ENCODE results near the gene AOPEP.

AOPEP gene

GRCh38 chr9:94985649-94986048 is 259.1 kb downstream of the AOPEP start:
- Histone ChIP-seq H3K27me3 (replicated peaks) (no peaks in the 10 kb centered on the region), H3K36me3 (replicated peaks) (no peaks in the 10 kb centered on the region), H3K27ac (no peak overlapping the region), H3K4me3 (ENCODE audit: low read depth, low read length) (no peak overlapping the region)
- in situ Hi-C loops (cut with HindIII; ENCODE audit: low pct_ligation_motif_present, low sequenced_read_pairs) = no loop called here
- DNase-seq = no peak
- no peak for TF ChIP-seq CTCF (IDR thresholded peaks at IDR 0.05; ENCODE audit: low read depth, low read length, missing control alignments)

GRCh38 chr9:94987731-94988130 is 261.2 kb downstream of the AOPEP start:
- TF ChIP-seq CTCF (IDR thresholded peaks at IDR 0.05; ENCODE audit: low read depth, low read length, missing control alignments) = no peak
- in situ Hi-C loops (cut with HindIII; ENCODE audit: low pct_ligation_motif_present, low sequenced_read_pairs) = no loop called here
- DNase-seq = no peak
- Histone ChIP-seq H3K4me3 (ENCODE audit: low read depth, low read length) (no peak overlapping the region), H3K27ac (no peak overlapping the region), H3K36me3 (replicated peaks) (no peaks in the 10 kb centered on the region), H3K27me3 (replicated peaks) (no peaks in the 10 kb centered on the region)

- Histone ChIP-seq H3K27me3 (replicated peaks) (no peaks in the 10 kb centered on the region), H3K36me3 (replicated peaks) (no peaks in the 10 kb centered on the region), H3K4me3 (ENCODE audit: low read depth, low read length) (no peak overlapping the region), H3K27ac (no peak overlapping the region)
- in situ Hi-C loops (cut with HindIII; ENCODE audit: low pct_ligation_motif_present, low sequenced_read_pairs) = no loop called here
- no peak for DNase-seq
- TF ChIP-seq CTCF (IDR thresholded peaks at IDR 0.05; ENCODE audit: low read depth, low read length, missing control alignments) = no peak
These were observed 264.5 kb downstream of the AOPEP start for GRCh38 chr9:94990897-94991561.

- in situ Hi-C loops (cut with HindIII; ENCODE audit: low pct_ligation_motif_present, low sequenced_read_pairs) = no loop called here
- no peak overlapping the region for H3K4me3 ChIP-seq (ENCODE audit: low read depth, low read length)
- H3K27ac ChIP-seq = no peak overlapping the region
- no peaks in the 10 kb centered on the region for H3K36me3 ChIP-seq (replicated peaks)
- H3K27me3 ChIP-seq (replicated peaks) = no peaks in the 10 kb centered on the region
- TF ChIP-seq CTCF (IDR thresholded peaks at IDR 0.05; ENCODE audit: low read depth, low read length, missing control alignments) = no peak
- no peak for DNase-seq
These were observed 265.7 kb downstream of the AOPEP start for GRCh38 chr9:94991961-94992907.

GRCh38 chr9:94993160-94993820 is 266.8 kb downstream of the AOPEP start:
- Histone ChIP-seq H3K36me3 (replicated peaks) (no peaks in the 10 kb centered on the region), H3K27me3 (replicated peaks) (no peaks in the 10 kb centered on the region), H3K27ac (no peak overlapping the region), H3K4me3 (ENCODE audit: low read depth, low read length) (no peak overlapping the region)
- in situ Hi-C loops (cut with HindIII; ENCODE audit: low pct_ligation_motif_present, low sequenced_read_pairs) = no loop called here
- DNase-seq = no peak
- TF ChIP-seq CTCF (IDR thresholded peaks at IDR 0.05; ENCODE audit: low read depth, low read length, missing control alignments) = no peak

All from brain microvascular endothelial cell (primary cell).